IgD-negative memory B cell (primary cell): ENCODE data around the gene CPSF3. TPM values are rescaled to one million over a fixed set of nuclear protein-coding genes. Genes with fewer than 3 reads are reported as not detected.

Experiments
- H3K27ac Mint-ChIP-seq, 3 donors: one replicate each; pipeline ENCODE4 v1.8.0; 2020 to 2022; ENCODE audit warnings: mild to moderate bottlenecking in 3 of 3, mixed read lengths in 3 of 3, moderate library complexity in 1 of 3
- H3K27me3 Mint-ChIP-seq: one replicate; pipeline ENCODE4 v1.8.0; 2021; ENCODE audit warnings: mixed read lengths
- H3K36me3 Mint-ChIP-seq: one replicate; pipeline ENCODE4 v1.8.0; 2020; ENCODE audit warnings: mild to moderate bottlenecking, mixed read lengths
- H3K4me1 Mint-ChIP-seq, 3 donors: one replicate each; pipeline ENCODE4 v1.8.0; 2020 to 2022; ENCODE audit warnings: mixed read lengths in 3 of 3, mild to moderate bottlenecking in 1 of 3
- H3K4me3 Mint-ChIP-seq, 4 donors: one replicate each; pipeline ENCODE4 v1.8.0; 2020 to 2022; ENCODE audit warnings: mild to moderate bottlenecking in 4 of 4, mixed read lengths in 4 of 4, moderate library complexity in 3 of 4
- H3K9me3 Mint-ChIP-seq, 3 donors: one replicate each; pipeline ENCODE4 v1.8.0; 2020 to 2021; ENCODE audit warnings: mixed read lengths in 3 of 3, mild to moderate bottlenecking in 1 of 3
- polyA plus RNA-seq: library from polyadenylated mRNA; unstranded; fragments of 300-500 nt; fragmentation: Illumina TruSeq; gene quantifications from one replicate; pipeline ENCODE4 v1.2.3, GENCODE V29; 2021

The CPSF3 gene
- polyA plus RNA-seq, 1 donor from 2014 or later: 21.9 TPM

DNA sequence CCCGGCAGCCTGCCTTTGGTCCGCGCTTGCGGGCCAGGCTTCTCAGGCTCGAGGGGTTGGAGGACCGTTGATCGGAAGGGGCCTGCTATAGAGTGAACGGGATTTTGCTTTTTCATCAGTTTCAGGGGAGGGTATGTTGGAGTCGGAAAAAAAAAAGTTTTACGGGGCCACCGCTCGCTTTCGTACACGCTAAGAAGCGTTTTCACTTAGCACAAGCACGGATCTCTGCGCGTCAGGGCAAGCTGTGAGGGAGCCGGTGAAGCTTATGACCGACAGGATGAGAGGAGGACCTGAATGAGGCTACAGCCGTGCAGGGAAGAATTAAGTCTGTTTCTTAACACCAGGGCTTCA lies 443 bp downstream of the CPSF3 start:
- H3K36me3 Mint-ChIP-seq: no peaks in the 10 kb centered on the region
- H3K4me1 Mint-ChIP-seq: peaks cover 10 to 21% (median 17%) of the 10 kb centered on the region in 3 donors
- no peaks in the 10 kb centered on the region for H3K9me3 Mint-ChIP-seq
- H3K4me3 Mint-ChIP-seq: no peak overlapping the region
- H3K27ac Mint-ChIP-seq: peak overlapping the region in 2 of 3 donors; percentile 94 to 96
- H3K27me3 Mint-ChIP-seq: no peaks in the 10 kb centered on the region

DNA sequence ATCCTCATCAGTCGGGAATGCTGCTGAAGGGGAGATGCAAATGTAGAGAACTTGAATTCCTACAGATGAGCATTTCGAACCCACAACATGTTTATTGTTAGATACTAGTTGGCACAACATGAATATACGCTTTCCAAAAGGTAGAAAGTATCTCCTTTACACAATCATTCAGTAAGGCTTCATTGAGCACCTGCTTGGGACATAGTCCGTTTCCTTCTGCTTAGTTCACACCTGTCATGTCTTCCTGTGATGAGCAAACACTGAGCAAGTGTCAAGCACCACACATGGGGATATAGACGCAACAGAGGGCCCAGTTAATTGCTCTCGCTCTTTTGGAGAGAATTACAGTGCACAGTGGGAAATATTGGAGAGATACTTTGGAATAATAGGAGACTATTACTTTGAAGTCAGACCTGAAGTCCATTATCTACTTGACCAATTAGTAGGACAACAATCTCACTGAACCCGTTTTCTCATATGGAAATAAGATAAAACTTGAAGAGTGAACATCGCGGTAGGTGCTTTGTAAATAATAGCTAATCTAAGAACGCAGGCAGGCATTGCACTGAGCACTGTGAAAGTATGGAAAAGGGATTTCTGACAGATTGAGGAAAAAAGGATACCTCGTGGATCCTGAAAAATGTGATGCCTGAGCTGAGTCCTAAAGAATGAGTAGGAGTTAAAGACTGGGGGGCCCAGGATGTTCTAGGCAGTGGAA lies 1.2 kb downstream of the CPSF3 start:
- H3K9me3 Mint-ChIP-seq: no peaks in the 10 kb centered on the region

DNA sequence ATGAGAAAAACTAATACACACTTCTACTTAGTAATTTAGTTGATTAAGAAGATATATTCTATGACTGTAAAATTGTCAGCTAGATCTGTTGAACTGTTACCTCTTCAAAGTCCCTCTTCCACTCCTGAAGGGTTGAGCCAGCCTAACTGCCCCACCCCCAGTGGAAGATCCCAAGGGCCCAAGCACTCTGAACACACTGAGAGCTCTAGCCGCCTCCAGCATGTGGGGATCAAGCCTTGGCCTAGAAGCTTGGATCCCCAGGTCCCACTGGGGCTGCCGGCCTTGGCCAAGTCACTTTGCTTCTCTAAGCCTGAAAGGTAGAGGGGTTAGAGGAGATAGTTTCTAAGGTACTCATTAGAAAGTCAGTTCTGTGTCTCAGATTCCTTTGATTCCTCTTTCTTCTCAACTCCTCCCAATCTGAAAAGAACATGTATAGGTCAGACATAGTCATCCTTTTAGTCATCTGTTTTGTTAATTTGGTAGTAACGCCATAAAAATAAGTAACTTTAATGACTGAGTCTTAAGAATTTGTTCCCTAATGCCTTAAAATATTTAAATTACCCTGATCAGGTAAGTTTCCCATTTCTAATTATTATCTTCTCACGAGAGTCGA lies 5.6 kb downstream of the CPSF3 start:
- Mint-ChIP-seq H3K9me3 (no peaks in the 10 kb centered on the region), H3K36me3 (peaks cover 12% of the 10 kb centered on the region), H3K27me3 (no peaks in the 10 kb centered on the region), H3K27ac (no peak overlapping the region), H3K4me1 (peaks cover 0 to 2% (median 0%) of the 10 kb centered on the region in 3 donors), H3K4me3 (no peak overlapping the region)

More for the DNA sequence above, 1.2 kb downstream of the CPSF3 start:
- H3K36me3 Mint-ChIP-seq: no peaks in the 10 kb centered on the region
- H3K27me3 Mint-ChIP-seq: no peaks in the 10 kb centered on the region
- no peak overlapping the region for H3K4me3 Mint-ChIP-seq
- peak overlapping the region in 2 of 3 donors; percentile 94 to 96 for H3K27ac Mint-ChIP-seq
- peaks cover 10 to 21% (median 17%) of the 10 kb centered on the region in 3 donors for H3K4me1 Mint-ChIP-seq

DNA sequence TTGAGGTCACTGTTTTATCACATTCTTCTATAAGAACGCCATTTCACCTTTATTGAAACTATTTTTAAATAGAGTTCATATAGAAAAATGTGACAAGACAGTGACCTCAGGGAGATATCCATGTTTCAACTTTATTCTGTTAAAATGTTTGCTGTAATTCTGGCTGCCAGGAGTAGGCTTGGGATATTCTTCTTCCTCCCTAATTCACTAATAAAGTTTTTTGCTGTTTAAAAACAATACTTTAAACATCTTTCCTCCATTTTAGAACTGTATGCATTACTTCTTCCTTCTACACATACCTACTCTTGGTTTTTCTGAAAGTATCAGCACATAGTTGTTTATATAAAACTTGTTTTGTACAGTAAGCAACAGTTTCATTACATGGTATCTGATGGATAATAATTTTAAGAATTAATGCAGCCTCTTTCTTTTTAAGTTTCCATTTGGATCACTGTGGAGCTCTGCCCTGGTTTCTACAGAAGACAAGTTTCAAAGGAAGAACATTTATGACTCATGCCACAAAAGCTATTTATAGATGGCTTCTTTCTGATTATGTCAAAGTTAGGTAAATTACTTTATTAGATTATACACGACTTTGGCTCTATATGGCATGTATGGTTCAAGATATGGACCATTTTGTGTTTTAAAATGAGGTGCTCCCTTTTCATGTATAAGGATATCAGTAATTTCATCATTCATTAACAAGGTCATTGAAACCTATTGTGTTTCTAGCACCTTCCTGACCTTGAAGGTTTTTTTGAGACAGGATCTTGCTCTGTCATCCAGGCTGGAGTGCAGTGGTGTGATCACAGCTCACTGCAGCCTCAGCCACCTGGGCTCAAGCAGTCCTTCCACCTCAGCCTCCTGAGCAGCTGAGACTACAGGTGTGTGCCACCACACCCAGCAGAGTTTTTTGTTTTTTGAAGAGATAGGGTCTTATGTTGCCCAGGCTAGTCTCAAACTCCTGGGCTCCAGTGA lies 7.2 kb downstream of the CPSF3 start:
- peaks cover 12% of the 10 kb centered on the region for H3K36me3 Mint-ChIP-seq
- H3K27ac Mint-ChIP-seq: peak overlapping the region in 1 of 3 donors; percentile 47
- peaks cover 0 to 2% (median 2%) of the 10 kb centered on the region in 3 donors for H3K4me1 Mint-ChIP-seq
- H3K4me3 Mint-ChIP-seq: no peak overlapping the region
- H3K27me3 Mint-ChIP-seq: no peaks in the 10 kb centered on the region
- H3K9me3 Mint-ChIP-seq: no peaks in the 10 kb centered on the region

DNA sequence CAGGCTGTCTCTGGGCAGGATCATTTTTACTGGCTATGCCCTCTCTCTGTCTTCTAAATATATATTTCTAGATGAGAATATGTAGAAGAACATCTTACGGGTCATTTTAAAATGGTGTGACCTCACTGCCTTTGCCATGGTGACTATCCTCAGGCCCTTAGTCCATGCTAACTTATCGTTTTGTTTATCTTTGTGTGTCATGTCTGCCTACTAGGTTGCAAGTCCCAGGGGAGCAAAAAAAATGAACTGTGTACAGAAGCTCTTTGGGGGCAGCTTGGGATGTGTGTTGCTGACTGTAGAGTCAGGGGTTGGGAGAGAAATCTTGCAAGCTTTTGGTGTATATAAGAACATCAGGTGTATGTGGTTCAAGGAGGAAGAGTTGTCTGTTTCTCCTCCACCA lies 11.0 kb downstream of the CPSF3 start:
- Mint-ChIP-seq H3K27ac (no peak overlapping the region), H3K4me3 (no peak overlapping the region), H3K4me1 (peaks cover 0 to 2% (median 0%) of the 10 kb centered on the region in 3 donors), H3K27me3 (no peaks in the 10 kb centered on the region), H3K36me3 (peaks cover 12% of the 10 kb centered on the region), H3K9me3 (no peaks in the 10 kb centered on the region)

DNA sequence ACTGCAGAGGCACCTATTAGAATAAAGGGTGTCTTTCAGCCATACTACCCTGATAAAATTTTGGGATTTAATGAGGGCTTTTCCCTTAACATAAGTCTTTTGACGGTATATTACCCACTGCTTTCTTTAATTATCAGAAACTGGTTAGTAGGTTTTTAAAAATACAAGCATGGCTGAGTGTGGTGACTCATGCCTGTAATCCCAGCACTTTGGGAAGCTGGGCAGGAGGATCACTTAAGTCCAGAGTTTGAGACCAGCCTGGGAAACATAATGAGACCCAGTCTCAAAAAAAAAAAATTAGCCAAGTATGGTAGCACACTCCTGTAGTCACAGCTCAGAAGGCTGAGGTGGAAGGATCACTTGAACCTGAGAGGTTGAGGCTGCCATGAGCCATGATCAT lies 16.1 kb downstream of the CPSF3 start:
- Mint-ChIP-seq H3K27me3 (no peaks in the 10 kb centered on the region), H3K27ac (no peak overlapping the region)

DNA sequence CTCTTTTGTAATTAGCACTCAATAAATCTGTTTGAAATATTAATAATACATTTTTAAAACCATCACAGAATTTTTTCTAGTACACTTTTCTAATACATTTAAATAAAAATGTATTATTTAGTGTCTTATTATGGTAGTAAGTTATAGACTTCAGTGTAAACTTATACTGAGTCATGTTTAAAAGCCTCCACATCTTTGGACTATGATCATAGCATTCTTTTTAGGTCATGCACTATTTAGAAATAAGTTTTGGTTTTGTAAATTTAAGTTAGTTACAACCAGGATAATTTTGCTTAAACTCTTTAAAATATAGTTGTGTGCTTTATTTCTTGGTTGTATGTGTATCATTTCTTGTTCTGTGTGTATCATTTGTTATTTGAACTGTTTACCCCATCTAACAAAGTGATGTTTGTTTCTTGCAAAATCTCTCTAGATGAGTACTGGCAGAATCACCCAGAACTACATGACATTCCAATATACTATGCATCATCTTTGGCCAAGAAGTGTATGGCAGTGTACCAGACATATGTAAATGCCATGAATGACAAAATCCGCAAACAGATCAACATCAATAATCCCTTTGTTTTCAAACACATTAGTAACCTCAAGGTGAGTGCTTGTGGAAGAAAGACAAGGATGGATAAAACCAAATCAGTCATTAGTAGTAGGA lies 16.7 kb downstream of the CPSF3 start:
- H3K9me3 Mint-ChIP-seq: no peaks in the 10 kb centered on the region
- no peaks in the 10 kb centered on the region for H3K27me3 Mint-ChIP-seq
- H3K4me3 Mint-ChIP-seq: no peak overlapping the region
- H3K36me3 Mint-ChIP-seq: peaks cover 7% of the 10 kb centered on the region
- H3K4me1 Mint-ChIP-seq: peaks cover 0 to 2% (median 0%) of the 10 kb centered on the region in 3 donors
- no peak overlapping the region for H3K27ac Mint-ChIP-seq

More for the DNA sequence above, 16.1 kb downstream of the CPSF3 start:
- no peak overlapping the region for H3K4me3 Mint-ChIP-seq
- H3K4me1 Mint-ChIP-seq: peaks cover 0 to 2% (median 2%) of the 10 kb centered on the region in 3 donors
- peaks cover 7% of the 10 kb centered on the region for H3K36me3 Mint-ChIP-seq
- H3K9me3 Mint-ChIP-seq: no peaks in the 10 kb centered on the region

DNA sequence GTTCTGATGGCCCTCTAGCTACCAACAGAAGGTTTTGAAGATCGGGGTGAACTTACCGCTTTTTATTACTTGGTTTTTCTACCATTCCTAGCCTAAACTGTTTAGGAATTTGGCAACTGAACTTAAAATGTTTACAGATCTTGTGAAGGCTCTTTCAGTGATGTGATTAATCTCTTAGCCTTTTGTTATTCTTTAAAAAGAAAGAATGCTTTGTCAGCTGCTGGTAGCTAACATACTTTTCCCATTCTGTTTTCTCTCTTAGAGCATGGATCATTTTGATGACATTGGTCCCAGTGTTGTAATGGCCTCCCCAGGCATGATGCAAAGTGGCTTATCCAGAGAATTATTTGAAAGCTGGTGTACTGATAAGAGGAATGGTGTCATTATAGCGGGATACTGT lies 18.1 kb downstream of the CPSF3 start:
- Mint-ChIP-seq H3K27me3 (no peaks in the 10 kb centered on the region), H3K27ac (peak overlapping the region in 1 of 3 donors; percentile 61), H3K4me3 (no peak overlapping the region), H3K9me3 (no peaks in the 10 kb centered on the region), H3K36me3 (peaks cover 7% of the 10 kb centered on the region), H3K4me1 (peaks cover 0 to 2% (median 0%) of the 10 kb centered on the region in 3 donors)

DNA sequence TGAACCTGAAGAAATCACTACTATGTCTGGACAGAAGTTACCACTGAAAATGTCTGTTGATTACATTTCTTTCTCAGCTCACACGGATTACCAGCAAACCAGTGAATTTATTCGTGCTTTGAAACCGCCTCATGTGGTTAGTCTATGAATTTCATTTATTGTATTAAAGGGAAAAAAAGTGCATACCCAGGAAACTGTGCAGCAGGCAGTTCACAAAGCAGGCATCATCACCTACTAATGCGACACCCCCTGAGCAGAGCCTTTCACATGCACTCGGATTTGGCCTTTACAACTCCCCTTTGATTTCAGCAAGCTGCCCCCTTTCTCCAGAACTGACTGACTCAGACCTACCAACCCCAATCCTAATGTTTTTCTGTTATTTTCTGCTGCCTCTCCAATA lies 20.1 kb downstream of the CPSF3 start:
- peaks cover 7% of the 10 kb centered on the region for H3K36me3 Mint-ChIP-seq
- no peak overlapping the region for H3K27ac Mint-ChIP-seq
- H3K4me1 Mint-ChIP-seq: peaks cover 0 to 2% (median 0%) of the 10 kb centered on the region in 3 donors

DNA sequence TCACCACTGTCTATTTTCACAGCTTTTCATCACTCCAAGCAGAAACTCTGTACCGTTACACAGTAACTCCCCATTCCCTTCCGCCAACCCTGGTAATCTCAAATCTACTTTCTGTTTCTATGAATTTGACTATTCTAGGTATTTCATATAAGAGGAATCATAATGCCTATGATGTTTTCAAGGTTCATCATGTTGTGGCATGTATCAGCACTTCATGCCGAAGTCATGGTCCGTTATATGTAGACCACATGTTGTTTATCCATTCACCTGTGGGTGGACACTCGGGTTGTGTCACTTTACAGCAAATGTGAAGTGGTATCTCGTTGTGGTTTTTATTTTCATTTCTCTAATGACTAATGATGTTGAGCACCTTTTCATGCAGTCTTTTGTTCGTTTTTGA lies 21.6 kb downstream of the CPSF3 start:
- Mint-ChIP-seq H3K4me1 (peaks cover 0 to 2% (median 0%) of the 10 kb centered on the region in 3 donors), H3K9me3 (no peaks in the 10 kb centered on the region), H3K36me3 (peaks cover 7% of the 10 kb centered on the region), H3K27me3 (no peaks in the 10 kb centered on the region), H3K4me3 (no peak overlapping the region), H3K27ac (no peak overlapping the region)

More for the DNA sequence above, 20.1 kb downstream of the CPSF3 start:
- Mint-ChIP-seq H3K27me3 (no peaks in the 10 kb centered on the region), H3K9me3 (no peaks in the 10 kb centered on the region), H3K4me3 (no peak overlapping the region)

DNA sequence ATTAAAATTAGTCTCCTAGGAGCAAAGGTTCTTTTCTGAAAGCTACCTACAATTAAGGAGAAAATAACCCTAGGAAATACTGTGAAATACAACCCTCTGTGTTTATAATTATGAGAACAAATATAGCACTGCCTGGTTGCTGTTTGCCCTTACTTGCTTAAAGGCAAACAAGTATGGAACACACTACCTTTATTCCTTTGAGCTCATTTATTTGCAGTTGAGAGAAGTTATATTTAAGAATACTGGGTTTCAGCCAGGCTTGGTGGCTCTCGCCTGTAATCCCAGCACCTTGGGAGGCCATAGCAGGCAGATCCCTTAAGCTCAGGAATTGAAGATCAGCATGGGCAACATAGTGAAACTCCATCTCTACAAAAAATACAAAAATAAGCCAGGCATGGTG lies 27.8 kb downstream of the CPSF3 start:
- H3K36me3 Mint-ChIP-seq: no peaks in the 10 kb centered on the region
- H3K4me1 Mint-ChIP-seq: no peaks in the 10 kb centered on the region
- no peaks in the 10 kb centered on the region for H3K27me3 Mint-ChIP-seq
- H3K4me3 Mint-ChIP-seq: no peak overlapping the region
- H3K27ac Mint-ChIP-seq: no peak overlapping the region
- H3K9me3 Mint-ChIP-seq: no peaks in the 10 kb centered on the region

DNA sequence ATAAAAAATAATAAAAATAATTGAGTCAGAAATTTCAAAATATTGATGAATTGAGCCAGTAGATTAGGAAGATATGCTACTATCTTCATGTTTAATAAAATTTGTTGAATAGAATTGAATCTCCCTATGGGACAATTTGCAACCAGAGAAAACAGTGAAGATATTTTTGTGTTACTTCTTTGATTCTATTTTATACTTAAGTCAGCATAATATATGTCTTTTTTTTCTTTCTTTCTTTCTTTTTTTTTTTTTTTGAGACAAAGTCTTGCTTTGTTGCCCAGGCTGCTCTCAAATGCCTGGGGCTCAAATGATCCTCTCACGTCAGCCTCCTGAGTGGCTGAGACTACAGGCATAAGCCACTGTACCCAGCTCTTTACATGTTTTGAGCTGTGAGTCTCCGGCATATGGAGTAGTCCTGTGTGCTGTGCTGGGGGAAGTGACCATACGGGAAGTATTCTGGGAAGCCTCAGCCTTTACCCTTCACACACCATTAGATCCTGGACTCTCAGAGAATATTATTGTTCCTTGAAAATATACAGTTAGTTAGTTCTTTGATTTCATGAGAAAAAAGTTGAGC lies 37.1 kb downstream of the CPSF3 start:
- Mint-ChIP-seq H3K4me3 (no peak overlapping the region), H3K9me3 (no peaks in the 10 kb centered on the region), H3K36me3 (peaks cover 3% of the 10 kb centered on the region), H3K4me1 (peaks cover 0 to 9% (median 2%) of the 10 kb centered on the region in 3 donors), H3K27me3 (no peaks in the 10 kb centered on the region), H3K27ac (no peak overlapping the region)

DNA sequence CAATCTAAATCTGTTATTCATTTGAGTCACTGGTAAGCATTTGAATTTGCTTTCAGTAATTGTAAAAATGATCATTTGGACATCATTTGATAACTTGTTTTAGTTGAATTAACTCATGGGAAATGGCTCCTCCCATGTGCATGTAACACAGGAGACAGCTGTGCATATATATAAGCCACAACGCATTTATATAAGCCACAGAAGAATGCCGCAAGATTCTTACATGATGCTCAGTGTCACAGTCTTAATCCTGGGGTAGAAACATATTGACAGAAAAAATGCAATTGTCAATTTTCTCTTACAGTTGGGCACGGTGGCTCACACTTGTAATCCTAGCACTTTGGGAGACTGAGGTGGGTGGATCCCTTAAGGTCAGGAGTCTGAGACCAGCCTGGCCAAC lies 37.6 kb downstream of the CPSF3 start:
- Mint-ChIP-seq H3K9me3 (no peaks in the 10 kb centered on the region), H3K4me3 (no peak overlapping the region), H3K36me3 (peaks cover 3% of the 10 kb centered on the region), H3K27me3 (no peaks in the 10 kb centered on the region), H3K4me1 (peaks cover 0 to 9% (median 2%) of the 10 kb centered on the region in 3 donors), H3K27ac (no peak overlapping the region)

DNA sequence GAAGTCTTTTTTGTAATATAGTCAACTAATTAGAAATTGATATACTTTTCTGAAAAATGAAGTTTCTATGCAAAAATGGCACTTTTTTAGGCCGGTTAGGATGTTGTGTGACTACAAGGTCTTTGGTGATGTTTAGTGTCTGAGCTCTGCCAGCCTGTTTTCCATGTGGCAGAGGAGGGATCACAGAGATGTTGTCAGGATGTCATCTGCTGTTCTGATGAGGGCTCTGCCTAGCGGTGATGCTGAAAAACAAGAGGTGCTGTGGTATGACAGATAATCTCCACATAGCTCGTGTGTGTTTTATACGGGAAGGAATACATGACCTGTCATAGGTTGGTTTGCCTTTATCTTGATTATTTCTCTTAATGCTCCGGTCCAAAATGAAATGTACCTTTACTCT lies 38.9 kb downstream of the CPSF3 start:
- H3K9me3 Mint-ChIP-seq: no peaks in the 10 kb centered on the region
- peaks cover 3% of the 10 kb centered on the region for H3K36me3 Mint-ChIP-seq
- no peak overlapping the region for H3K27ac Mint-ChIP-seq
- no peaks in the 10 kb centered on the region for H3K27me3 Mint-ChIP-seq
- peaks cover 0 to 9% (median 0%) of the 10 kb centered on the region in 3 donors for H3K4me1 Mint-ChIP-seq
- H3K4me3 Mint-ChIP-seq: no peak overlapping the region
